Measurements from ENCODE around the gene SORL1-AS1.

The SORL1-AS1 gene

DNA sequence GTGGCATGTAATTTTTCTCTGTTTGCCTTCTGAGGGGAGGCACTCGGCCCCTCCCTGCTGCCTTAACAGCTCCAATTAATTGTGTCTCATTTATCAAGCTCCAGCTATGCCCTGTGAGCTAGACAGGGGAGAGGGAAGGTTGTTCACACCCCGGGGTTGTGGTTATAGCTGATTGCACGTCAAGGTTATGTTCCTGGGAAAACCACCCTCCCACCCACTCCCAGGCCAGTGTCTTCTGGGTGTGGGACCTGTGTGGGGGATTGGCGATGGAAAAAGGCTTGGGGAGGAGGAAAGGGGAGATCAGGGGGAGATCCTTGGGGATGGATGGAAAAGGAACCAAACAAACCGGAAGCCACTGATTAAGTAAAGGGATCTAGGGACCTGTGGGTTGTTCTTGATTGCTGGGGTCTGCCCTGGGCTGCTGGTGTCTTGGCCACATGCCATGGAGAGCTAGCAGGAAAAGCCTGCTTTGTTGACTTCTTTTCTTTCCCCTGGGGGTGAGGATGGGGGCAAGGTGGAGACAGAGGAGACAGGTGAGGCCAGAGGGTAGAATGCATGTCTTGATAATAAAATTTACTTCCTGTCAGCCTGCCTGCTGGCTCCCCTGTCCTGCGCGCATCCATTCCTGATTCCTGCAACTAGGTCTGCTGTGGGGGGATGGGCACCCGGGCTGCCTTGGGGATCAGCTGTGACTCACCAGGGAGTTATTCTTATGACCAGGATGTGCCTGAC, 13.5 kb upstream of the SORL1-AS1 start:
- TF ChIP-seq ZFX (IDR thresholded peaks at IDR 0.05; ENCODE audit: borderline replicate concordance) = no peak
- TF ChIP-seq, protein P1, sequence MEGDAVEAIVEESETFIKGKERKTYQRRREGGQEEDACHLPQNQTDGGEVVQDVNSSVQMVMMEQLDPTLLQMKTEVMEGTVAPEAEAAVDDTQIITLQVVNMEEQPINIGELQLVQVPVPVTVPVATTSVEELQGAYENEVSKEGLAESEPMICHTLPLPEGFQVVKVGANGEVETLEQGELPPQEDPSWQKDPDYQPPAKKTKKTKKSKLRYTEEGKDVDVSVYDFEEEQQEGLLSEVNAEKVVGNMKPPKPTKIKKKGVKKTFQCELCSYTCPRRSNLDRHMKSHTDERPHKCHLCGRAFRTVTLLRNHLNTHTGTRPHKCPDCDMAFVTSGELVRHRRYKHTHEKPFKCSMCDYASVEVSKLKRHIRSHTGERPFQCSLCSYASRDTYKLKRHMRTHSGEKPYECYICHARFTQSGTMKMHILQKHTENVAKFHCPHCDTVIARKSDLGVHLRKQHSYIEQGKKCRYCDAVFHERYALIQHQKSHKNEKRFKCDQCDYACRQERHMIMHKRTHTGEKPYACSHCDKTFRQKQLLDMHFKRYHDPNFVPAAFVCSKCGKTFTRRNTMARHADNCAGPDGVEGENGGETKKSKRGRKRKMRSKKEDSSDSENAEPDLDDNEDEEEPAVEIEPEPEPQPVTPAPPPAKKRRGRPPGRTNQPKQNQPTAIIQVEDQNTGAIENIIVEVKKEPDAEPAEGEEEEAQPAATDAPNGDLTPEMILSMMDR (IDR thresholded peaks at IDR 0.05) = no peak
- H3K27ac ChIP-seq = no peak overlapping the region

DNA sequence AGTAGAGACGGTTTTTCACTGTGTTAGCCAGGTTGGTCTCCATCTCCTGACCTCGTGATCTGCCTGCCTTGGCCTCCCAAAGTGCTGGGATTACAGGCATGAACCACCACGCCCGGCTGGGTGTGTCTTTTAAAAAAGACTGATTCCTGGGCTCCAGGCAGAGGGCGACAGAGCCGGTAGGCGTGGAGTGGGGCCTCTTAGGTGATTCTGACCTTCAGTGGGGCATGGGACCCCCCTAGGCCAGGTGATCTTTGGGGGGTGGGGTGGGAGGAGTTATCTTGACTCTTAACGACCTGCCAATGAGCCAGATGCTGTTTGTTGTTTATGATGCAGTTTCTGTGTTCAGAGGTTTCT, 12.9 kb upstream of the SORL1-AS1 start:
- no peak overlapping the region for H3K27ac ChIP-seq
- no peak for TF ChIP-seq ZFX (IDR thresholded peaks at IDR 0.05; ENCODE audit: borderline replicate concordance)
- TF ChIP-seq, protein P1 (IDR thresholded peaks at IDR 0.05) = no peak

DNA sequence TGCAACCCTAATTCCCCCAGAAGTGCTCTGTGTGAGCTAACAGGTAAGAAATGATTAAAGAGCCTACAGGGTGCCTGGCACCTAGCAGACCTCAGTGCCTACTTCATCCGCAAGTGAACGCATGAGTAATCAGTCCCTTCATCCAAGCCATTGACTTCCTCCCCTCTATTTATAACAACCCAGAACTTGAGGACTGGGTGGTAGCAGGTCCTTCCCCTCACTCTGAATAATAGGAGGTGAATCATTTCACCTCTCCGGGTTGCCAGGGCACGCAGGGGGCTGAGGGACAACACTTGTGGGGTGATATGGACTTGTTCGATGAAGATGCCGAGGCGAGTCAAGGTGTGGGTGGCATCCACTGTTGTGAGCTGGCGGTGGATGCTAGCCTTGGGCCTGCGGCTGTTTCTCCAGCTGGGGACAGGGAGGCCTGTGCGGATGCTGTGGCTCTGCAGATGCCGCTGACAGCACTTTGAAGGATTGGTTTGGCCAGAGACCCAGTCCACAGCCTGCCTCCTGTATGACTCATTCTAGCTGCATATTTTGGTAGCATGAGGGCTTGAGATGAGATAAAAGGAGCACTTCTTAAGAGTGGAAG, 11.7 kb upstream of the SORL1-AS1 start:
- TF ChIP-seq, protein P1 (IDR thresholded peaks at IDR 0.05) = no peak
- no peak for TF ChIP-seq ZFX (IDR thresholded peaks at IDR 0.05; ENCODE audit: borderline replicate concordance)
- no peak overlapping the region for H3K27ac ChIP-seq

DNA sequence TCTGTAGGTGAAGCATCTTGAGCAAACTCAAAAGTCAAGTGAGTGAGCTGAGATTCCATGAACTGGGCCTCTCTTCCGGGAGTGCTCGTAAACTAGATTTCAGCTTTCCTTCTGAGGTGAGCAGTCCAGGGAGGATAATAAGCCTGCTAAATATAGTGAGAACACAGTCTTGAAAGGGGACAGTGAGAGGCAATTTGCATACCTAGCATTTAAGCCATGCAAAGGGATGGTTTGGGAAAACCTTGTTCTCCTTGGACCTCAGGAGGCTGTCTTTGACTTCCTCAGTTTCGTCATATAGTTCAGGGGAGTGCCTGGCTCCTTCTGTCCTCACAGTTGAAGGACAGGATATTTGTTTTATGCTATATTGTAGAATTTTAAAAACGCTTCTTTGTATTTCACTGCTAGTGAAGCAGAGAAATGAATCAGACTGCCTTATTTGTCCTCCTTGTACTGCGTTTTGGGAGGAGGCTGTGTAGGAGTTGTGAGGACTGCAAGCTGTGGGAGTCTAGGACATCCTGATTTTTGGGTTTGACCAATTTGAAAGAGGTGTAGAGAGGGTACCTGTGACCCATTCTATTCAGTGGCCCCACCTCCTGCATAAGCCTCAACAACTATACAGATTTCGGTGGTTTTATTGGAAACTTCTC, 11.0 kb upstream of the SORL1-AS1 start:
- no peak overlapping the region for H3K27ac ChIP-seq

DNA sequence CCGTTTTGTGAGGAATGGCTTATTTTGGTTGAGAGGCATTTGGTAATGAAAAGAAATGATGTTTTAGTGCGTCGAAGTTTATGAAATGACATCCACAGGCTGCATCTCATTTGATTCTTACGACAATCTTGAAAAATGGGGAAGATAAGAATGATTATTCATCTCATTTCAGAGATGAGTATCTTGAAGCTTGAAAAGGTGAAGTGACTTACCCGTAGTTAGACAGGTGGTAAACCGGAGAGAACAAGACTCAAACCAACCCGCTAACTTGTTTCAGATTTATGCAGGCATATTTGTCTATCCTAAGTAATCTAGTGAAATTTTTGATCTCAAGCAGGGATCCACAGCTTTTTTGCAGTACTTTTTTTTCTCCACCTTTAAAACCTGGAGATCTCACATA, 9.1 kb upstream of the SORL1-AS1 start:
- H3K27ac ChIP-seq = no peak overlapping the region
- no peak for TF ChIP-seq ZFX (IDR thresholded peaks at IDR 0.05; ENCODE audit: borderline replicate concordance)
- TF ChIP-seq, protein P1 (IDR thresholded peaks at IDR 0.05) = no peak

More for the DNA sequence above, 11.0 kb upstream of the SORL1-AS1 start:
- TF ChIP-seq ZFX (IDR thresholded peaks at IDR 0.05; ENCODE audit: borderline replicate concordance) = no peak
- TF ChIP-seq, protein P1 (IDR thresholded peaks at IDR 0.05) = no peak

DNA sequence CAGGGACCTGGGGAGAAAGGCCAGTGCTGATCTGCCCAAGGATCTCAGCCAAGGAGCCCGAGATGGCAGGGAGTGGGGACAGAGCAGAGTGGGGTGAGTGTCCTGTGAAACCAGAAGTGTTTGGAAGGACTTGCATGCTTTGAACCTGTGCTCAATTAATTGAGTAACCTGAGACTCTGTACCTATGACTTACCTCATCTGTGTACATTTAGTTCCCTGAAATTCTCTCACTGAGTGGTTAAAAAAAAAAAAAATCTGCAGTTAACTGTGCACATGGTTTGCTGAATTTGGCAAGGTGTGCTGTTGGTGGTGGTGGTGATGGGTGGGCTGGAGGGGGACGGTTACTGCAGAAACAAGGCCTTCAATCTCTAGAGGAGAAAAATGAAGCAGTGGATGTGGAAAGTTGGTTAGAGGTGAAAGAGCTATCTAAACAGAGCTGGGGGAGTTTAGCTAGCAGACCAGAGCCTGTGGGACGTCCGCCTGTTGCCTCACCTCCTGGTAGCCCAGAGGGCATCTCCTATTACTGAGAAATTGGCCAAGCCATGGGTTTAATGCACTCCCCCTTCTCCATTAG, 8.3 kb upstream of the SORL1-AS1 start:
- H3K27ac ChIP-seq = no peak overlapping the region
- TF ChIP-seq, protein P1 (IDR thresholded peaks at IDR 0.05) = no peak
- no peak for TF ChIP-seq ZFX (IDR thresholded peaks at IDR 0.05; ENCODE audit: borderline replicate concordance)
